Stromal cell of bone marrow (primary cell): Measurements from ENCODE around the gene PDE4D.

Experiments used
- DNase-seq: peaks from one replicate; pipeline ENCODE4 v3.0.0-alpha.2; 2012; ENCODE audit warnings: low read depth

The PDE4D gene

DNA sequence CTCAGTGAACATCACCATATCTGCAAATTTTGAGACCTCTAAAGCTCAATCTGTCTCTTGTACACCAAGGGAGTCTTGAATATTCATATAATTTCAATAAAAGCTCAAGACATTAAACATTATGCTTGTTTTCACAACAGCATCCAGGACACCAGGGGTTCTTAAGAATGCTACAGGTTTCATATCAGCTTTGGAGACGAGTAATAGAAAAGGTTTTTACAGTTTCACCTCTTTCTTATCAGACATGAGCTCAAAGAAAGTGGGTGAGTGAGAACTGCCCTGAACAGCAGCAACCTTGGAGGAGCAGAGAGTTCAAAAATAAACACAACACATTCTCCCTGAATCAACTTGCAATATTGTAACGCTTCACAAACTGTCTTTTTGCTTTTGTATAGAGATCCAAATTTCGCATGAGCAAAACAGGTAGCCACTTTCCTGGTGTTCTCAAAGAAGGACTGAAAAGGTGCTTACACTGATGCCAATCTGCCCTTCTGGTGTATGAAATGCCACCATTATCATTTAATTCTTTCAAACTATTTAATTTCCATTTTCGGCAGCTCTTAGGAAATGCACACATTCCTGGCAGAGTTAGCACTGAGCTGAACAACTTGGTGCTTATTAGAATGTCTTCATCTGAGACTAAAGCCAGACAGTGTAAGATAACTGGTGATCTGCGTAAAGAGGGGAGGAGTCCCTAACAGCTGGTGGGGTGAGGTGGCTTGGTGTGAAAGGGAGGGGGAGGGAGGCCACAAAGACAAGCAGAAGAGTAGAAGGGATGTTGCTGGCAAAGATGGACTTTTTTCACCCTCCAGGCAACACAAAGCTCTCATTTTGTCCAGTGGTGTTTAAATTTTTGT, 535.3 kb downstream of the PDE4D start:
- DNase-seq = no peak

- no peak for DNase-seq
These were observed 536.0 kb downstream of the PDE4D start for GRCh38 chr5:59357381-59357977.

DNA sequence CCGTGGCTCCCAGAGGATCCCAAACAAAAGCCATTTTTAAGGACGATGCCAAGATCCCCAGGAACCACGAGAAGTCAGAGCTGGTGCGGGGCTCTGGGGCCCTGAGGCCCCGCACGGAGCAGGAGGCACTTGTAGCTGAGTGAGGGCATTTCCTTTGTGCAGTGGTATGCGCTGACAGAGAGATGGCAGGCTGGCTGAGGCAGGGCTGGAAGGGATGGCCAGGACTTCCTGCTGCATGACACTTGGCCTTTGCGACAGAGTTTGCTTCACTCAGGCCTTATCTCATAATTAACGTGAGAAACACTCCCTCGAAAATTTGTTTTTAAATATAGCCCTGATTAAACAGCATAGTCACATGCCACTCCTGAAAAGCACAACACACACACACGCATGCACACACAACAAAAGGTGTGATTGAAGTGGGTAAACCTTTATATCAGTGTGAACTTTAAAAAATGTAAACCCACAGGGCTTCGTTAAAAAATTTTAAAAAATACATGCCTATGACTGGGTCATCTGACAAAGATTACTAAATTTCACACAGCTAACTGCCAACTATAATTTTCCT, 536.6 kb downstream of the PDE4D start:
- DNase-seq = no peak

GRCh38 chr5:59354811-59355210, 538.7 kb downstream of the PDE4D start:
- DNase-seq = no peak

GRCh38 chr5:59354274-59354673, 539.3 kb downstream of the PDE4D start:
- DNase-seq = no peak

- DNase-seq = peak; percentile 9
These were observed 542.3 kb downstream of the PDE4D start for GRCh38 chr5:59351076-59351794.

DNA sequence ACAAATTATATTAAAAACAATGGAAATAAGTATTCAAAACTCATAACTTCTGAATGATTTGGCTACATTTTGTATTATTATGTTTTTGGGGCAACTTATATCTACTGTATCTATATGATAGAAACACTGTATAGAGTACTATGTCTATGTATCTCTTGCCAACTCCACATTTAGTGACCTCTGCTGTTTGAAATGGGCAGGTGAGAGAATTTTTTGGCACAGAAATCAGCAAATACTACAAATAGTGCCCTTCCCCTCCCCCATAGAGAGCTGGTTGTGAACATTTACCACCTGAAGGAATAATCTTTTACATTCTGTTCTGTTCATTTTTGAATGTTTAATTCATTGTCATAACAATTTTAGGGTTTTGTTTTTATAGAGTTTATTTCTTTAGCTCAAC, 545.3 kb downstream of the PDE4D start:
- no peak for DNase-seq

- DNase-seq = no peak
These were observed 546.5 kb downstream of the PDE4D start for GRCh38 chr5:59346982-59347381.

GRCh38 chr5:59346514-59346913, 547.0 kb downstream of the PDE4D start:
- no peak for DNase-seq

DNA sequence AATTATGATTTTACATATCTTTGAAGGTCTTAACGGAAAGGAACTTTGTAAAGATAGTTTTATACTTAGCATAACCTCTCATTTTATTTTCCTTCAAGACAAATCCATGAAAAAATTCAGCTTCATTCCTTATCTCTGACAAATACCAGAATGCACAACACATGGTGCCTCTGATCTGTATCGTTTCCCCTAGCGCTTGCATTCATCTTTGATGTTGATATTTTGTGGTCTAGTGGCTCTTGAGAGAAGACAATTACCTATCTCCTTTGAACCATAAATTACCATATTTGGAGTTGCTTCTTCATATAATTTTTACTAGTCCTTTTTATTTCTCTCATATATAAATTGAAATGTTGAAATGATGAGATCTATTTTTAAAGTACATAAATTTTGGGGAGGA, 551.3 kb downstream of the PDE4D start:
- no peak for DNase-seq

DNA sequence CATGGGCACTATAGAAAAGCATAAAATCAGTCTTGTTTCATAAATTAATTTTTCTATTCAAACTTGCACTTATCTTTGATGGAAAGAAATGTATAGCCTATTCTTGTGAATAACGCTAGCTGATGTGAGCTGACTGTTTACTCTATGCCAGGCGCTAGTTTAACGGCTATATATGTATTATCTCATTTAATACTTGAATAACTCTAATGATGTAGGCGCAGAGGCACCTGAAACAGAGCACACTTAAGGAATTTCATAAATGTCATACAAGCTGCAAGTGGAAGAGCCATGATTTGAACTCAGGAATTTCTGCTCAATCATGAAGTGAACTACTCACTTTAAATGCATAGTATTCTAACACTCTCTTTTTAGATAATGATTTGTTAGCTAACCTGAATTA, 551.8 kb downstream of the PDE4D start:
- no peak for DNase-seq

DNA sequence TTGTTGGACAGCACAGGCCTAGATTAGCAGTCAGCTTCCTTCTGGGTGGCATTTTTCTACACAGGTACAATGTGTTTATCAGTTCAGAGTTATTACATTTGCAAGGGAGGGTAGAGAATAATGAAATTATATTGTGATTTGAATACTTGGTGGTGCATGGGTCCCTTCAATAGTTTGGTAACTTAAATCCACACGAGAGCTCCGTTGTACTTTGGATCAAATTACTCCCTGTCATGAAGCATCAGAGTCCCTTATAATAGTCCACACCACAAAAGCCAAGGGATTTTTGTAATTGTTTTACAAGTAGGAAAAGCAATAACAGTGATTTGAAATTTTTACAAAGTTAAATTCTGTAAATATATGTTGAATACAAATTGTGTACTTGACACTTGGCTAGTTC, 552.4 kb downstream of the PDE4D start:
- DNase-seq = no peak

DNA sequence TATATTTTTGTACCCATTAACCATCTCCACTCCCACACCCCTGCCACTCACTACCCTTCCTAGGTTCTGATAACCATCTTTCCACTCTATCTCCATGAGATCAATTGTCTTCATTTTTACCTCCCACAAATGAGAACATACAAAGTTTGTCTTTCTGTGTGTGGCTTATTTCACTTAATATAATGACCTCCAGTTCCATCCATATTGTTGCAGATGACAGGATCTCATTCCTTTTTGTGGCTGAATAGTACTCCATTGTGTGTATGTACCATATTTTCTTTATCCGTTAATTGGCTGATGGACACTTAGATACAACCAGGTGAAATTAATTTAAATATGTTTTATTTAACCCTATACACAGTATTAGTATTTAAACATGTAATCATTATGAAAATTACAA, 552.9 kb downstream of the PDE4D start:
- DNase-seq = no peak

GRCh38 chr5:59337240-59337639, 556.3 kb downstream of the PDE4D start:
- DNase-seq = no peak

- no peak for DNase-seq
These were observed 558.0 kb downstream of the PDE4D start for GRCh38 chr5:59335544-59335943.

- no peak for DNase-seq
These were observed 560.1 kb downstream of the PDE4D start for GRCh38 chr5:59333416-59333815.

GRCh38 chr5:59332236-59332973, 561.1 kb downstream of the PDE4D start:
- DNase-seq = no peak

- DNase-seq = no peak
These were observed 562.8 kb downstream of the PDE4D start for GRCh38 chr5:59330680-59331079.

- no peak for DNase-seq
These were observed 564.7 kb downstream of the PDE4D start for GRCh38 chr5:59328709-59329296.

- no peak for DNase-seq
These were observed 566.1 kb downstream of the PDE4D start for GRCh38 chr5:59327191-59327980.

DNA sequence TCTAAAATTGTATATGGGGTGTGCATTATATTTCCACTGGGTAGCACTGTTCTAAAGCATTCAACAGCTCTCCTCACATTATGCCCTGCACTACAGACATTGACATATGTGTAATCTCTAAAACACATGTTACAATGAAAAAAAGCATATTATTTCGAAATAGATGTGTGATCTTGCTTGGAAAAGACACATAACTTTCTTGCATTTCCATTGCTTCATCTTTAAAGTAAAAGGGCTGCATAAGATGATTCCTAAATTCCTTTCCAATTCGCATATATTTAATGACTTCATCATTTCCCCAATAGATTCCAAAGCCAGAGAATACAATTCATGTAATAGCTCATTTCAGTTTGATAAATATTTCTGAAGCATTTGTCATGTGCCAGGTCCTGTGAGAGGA, 566.9 kb downstream of the PDE4D start:
- no peak for DNase-seq
